IMR-90 (cell line): ENCODE data around the gene CEMIP2. TPM values are rescaled to one million over a fixed set of nuclear protein-coding genes. Genes with fewer than 3 reads are reported as not detected.

Source experiments
- ATAC-seq: fragments of 200-7000 bp; cut with Tn5 transposase; 2 replicates; pipeline ENCODE4 v1.9.1; 2020; ENCODE audit warnings: low read depth, mild to moderate bottlenecking, moderate library complexity
- BruUV-seq: library from RNA; stranded (reverse); fragments of 400-500 nt; replicated peaks from 2 replicates; lab custom pipeline; 2021; lab: Mats Ljungman, UMichigan
- CTCF ChIA-PET: fragments of 300-600 bp; formaldehyde crosslinking; extraction: SDS; loops from one replicate; lab custom pipeline; 2021; ENCODE audit warnings: antibody characterized with exemption; lab: Yijun Ruan, JAX
- POLR2A ChIA-PET: fragments of 300-600 bp; sonication (Branson Sonifier 250); formaldehyde crosslinking; loops from one replicate; lab custom pipeline; 2022; ENCODE audit warnings: antibody characterized with exemption; ENCODE audit not compliant: unreplicated experiment; lab: Charles Lee
- DNase-seq: peaks from one replicate; pipeline ENCODE4 v3.0.0; 2013
- H2AFZ ChIP-seq: replicated peaks from 2 replicates; pipeline ENCODE3; 2013; ENCODE audit warnings: low read length, mild to moderate bottlenecking; ENCODE audit not compliant: poor library complexity
- H2AK5ac ChIP-seq: 2 replicates; pipeline ENCODE4 v1.6.1; 2013; ENCODE audit warnings: low read depth, low read length, inconsistent platforms
- H2AK9ac ChIP-seq: replicated peaks from 2 replicates; pipeline ENCODE3; 2013; ENCODE audit warnings: mild to moderate bottlenecking, low read depth, low read length, moderate library complexity; ENCODE audit not compliant: poor library complexity
- H2BK120ac ChIP-seq: 2 replicates; pipeline ENCODE4 v1.6.1; 2013; ENCODE audit warnings: low read depth, low read length, inconsistent platforms
- H2BK15ac ChIP-seq: 3 replicates; pipeline ENCODE4 v1.6.1; 2013; ENCODE audit warnings: low read depth, low read length, inconsistent platforms
- H2BK20ac ChIP-seq: 2 replicates; pipeline ENCODE4 v1.6.1; 2013; ENCODE audit warnings: low read depth, mild to moderate bottlenecking, inconsistent platforms, low read length, moderate library complexity
- H2BK5ac ChIP-seq: 2 replicates; pipeline ENCODE4 v1.6.1; 2013; ENCODE audit warnings: mild to moderate bottlenecking, low read depth, low read length, inconsistent platforms; ENCODE audit not compliant: poor library complexity, severe bottlenecking
- H3K14ac ChIP-seq: replicated peaks from 2 replicates; pipeline ENCODE4 v1.6.1; 2013; ENCODE audit warnings: low read depth, low read length, inconsistent platforms
- H3K18ac ChIP-seq: 2 replicates; pipeline ENCODE4 v1.6.1; 2013; ENCODE audit warnings: low read depth, low read length, control low read depth
- H3K23ac ChIP-seq: 2 replicates; pipeline ENCODE4 v1.6.1; 2013; ENCODE audit warnings: low read depth, low read length, inconsistent platforms
- H3K27ac ChIP-seq: 2 replicates; pipeline ENCODE4 v1.5.1; 2013; ENCODE audit warnings: mild to moderate bottlenecking, control low read depth, low read length; ENCODE audit not compliant: insufficient read depth
- H3K27me3 ChIP-seq: 2 replicates; pipeline ENCODE4 v1.6.1; 2013; ENCODE audit warnings: low read length; ENCODE audit not compliant: control insufficient read depth, insufficient read depth
- H3K36me3 ChIP-seq: 2 replicates; pipeline ENCODE4 v1.6.1; 2013; ENCODE audit warnings: low read length, mixed read lengths; ENCODE audit not compliant: control insufficient read depth, insufficient read depth
- H3K4ac ChIP-seq: 2 replicates; pipeline ENCODE4 v1.6.1; 2013; ENCODE audit warnings: low read depth, low read length, inconsistent platforms
- H3K4me1 ChIP-seq: 2 replicates; pipeline ENCODE4 v1.6.1; 2013; ENCODE audit warnings: low read length, mixed read lengths; ENCODE audit not compliant: control insufficient read depth, insufficient read depth
- H3K4me2 ChIP-seq: 2 replicates; pipeline ENCODE4 v1.6.1; 2013; ENCODE audit warnings: low read depth, mild to moderate bottlenecking, control low read depth, low read length, moderate library complexity
- H3K4me3 ChIP-seq: 2 replicates; pipeline ENCODE4 v1.5.1; 2013; ENCODE audit warnings: low read depth, mild to moderate bottlenecking, control low read depth, low read length, moderate library complexity; ENCODE audit not compliant: insufficient read depth
- H3K56ac ChIP-seq: 2 replicates; pipeline ENCODE4 v1.6.1; 2013; ENCODE audit warnings: low read length, inconsistent platforms; ENCODE audit not compliant: insufficient read depth; ENCODE audit errors: extremely low read depth
- H3K79me1 ChIP-seq, 2 experiments: 2 replicates each; pipeline ENCODE4 v1.6.1; 2013; ENCODE audit warnings: low read length in 2 of 2, inconsistent platforms in 1 of 2, low read depth in 1 of 2
- H3K9ac ChIP-seq: 2 replicates; pipeline ENCODE4 v1.6.1; 2013; ENCODE audit warnings: low read depth, low read length, control low read depth
- H3K9me1 ChIP-seq: 2 replicates; pipeline ENCODE4 v1.6.1; 2013; ENCODE audit warnings: low read length, inconsistent platforms; ENCODE audit not compliant: insufficient read depth
- H3K9me3 ChIP-seq: 2 replicates; pipeline ENCODE4 v1.6.1; 2013; ENCODE audit warnings: low read length; ENCODE audit not compliant: control insufficient read depth, insufficient read depth
- H4K20me1 ChIP-seq: 2 replicates; pipeline ENCODE4 v1.6.1; 2013; ENCODE audit warnings: low read length, inconsistent platforms; ENCODE audit not compliant: insufficient read depth
- H4K5ac ChIP-seq: 2 replicates; pipeline ENCODE4 v1.6.1; 2013; ENCODE audit warnings: mild to moderate bottlenecking, low read depth, low read length, control low read depth
- H4K8ac ChIP-seq, 2 experiments: 2 replicates each; pipeline ENCODE4 v1.6.1; 2013; ENCODE audit warnings: low read depth in 2 of 2, low read length in 2 of 2, control low read depth in 1 of 2, inconsistent platforms in 1 of 2
- H4K91ac ChIP-seq: 2 replicates; pipeline ENCODE4 v1.6.1; 2013; ENCODE audit warnings: low read depth, low read length, inconsistent platforms; ENCODE audit not compliant: insufficient read depth
- CHD1 ChIP-seq: IDR thresholded peaks from 2 replicates; pipeline ENCODE4 v1.6.1; 2012; ENCODE audit warnings: low read depth, low read length, improper control_type of control experiment
- MAFK ChIP-seq: IDR thresholded peaks from 2 replicates; pipeline ENCODE4 v1.6.1; 2012; ENCODE audit warnings: low read depth, low read length, improper control_type of control experiment
- MAZ ChIP-seq: IDR thresholded peaks from 2 replicates; pipeline ENCODE4 v1.6.1; 2012; ENCODE audit warnings: low read depth, mild to moderate bottlenecking, low read length, improper control_type of control experiment, moderate library complexity, borderline replicate concordance
- MXI1 ChIP-seq: IDR thresholded peaks from 2 replicates; pipeline ENCODE4 v1.6.1; 2012; ENCODE audit warnings: low read depth, mild to moderate bottlenecking, low read length, moderate library complexity, borderline replicate concordance
- NFE2L2 ChIP-seq: fragments of 150-350 bp; IDR thresholded peaks from 2 replicates; pipeline ENCODE4 v1.6.1; 2016; ENCODE audit warnings: low read depth, mild to moderate bottlenecking, low read length
- POLR2A ChIP-seq: IDR thresholded peaks from 2 replicates; pipeline ENCODE4 v1.6.1; 2012; ENCODE audit warnings: mild to moderate bottlenecking, low read depth, low read length
- RCOR1 ChIP-seq: IDR thresholded peaks from 2 replicates; pipeline ENCODE4 v1.6.1; 2012; ENCODE audit warnings: mild to moderate bottlenecking, low read length, improper control_type of control experiment; ENCODE audit not compliant: insufficient replicate concordance
- SMC3 ChIP-seq: fragments of 150-350 bp; IDR thresholded peaks from 2 replicates; pipeline ENCODE4 v1.6.1; 2016; ENCODE audit warnings: low read depth, mild to moderate bottlenecking, antibody characterized with exemption, low read length, moderate library complexity
- USF2 ChIP-seq: fragments of 150-350 bp; IDR thresholded peaks from 2 replicates; pipeline ENCODE4 v1.6.1; 2017; ENCODE audit warnings: mild to moderate bottlenecking, antibody characterized with exemption, low read length, low read depth
- WGBS, 2 experiments: methylation state at CpG; one replicate each; pipeline versions ENCODE4 v1.1.5 to v1.1.7; 2013; ENCODE audit warnings: missing lambda C conversion rate in 2 of 2; ENCODE audit not compliant: insufficient read length in 1 of 2; ENCODE audit errors: extremely low coverage in 2 of 2; 5-methylcytosine and 5-hydroxymethylcytosine counted together
- dilution Hi-C: fragments of 300-500 bp; cut with HindIII; formaldehyde crosslinking; loops from one replicate; pipeline ENCODE4 v1.14.3; 2018; ENCODE audit warnings: low sequenced_read_pairs; ENCODE audit not compliant: unreplicated experiment
- in situ Hi-C: fragments of 300-500 bp; cut with MboI; formaldehyde crosslinking; loops from 3 replicates; pipeline ENCODE4 v1.14.3; 2019; ENCODE audit warnings: low sequenced_read_pairs, inconsistent platforms, mixed read lengths
- intact Hi-C: fragments of 100-400 bp; cut with micrococcal nuclease; formaldehyde crosslinking; loops from 2 replicates; pipeline ENCODE4 v1.10.0; 2022
- polyA plus RNA-seq, 3 experiments: library from polyadenylated mRNA; depleted of rRNA; stranded (reverse); fragments of >200 nt; gene quantifications; 2 replicates each; pipeline ENCODE4 v1.2.3, GENCODE V29; 2012; ENCODE audit warnings: low replicate concordance in 1 of 3
- total RNA-seq: library from RNA; depleted of rRNA; stranded (reverse); fragments of >200 nt; gene quantifications from 2 replicates; pipeline ENCODE4 v1.2.3, GENCODE V29; 2012

The CEMIP2 gene
- total and polyA plus RNA-seq, 2 of the 4 experiments (the other 2 are of a cell fraction): 65.2 to 67.4 TPM

- H4K5ac ChIP-seq: no peak overlapping the region
- no TSS peak for BruUV-seq
- intact Hi-C loops: no loop called here
- H3K79me1 ChIP-seq: no peaks in the 10 kb centered on the region
- H3K27ac ChIP-seq: no peak overlapping the region
- CTCF ChIA-PET: no interaction called here
- TF ChIP-seq NFE2L2: no peak
- no peak for TF ChIP-seq RCOR1
- no peak for TF ChIP-seq CHD1
- TF ChIP-seq MXI1: no peak
- TF ChIP-seq SMC3: no peak
- TF ChIP-seq MAZ: no peak
- TF ChIP-seq POLR2A: no peak
- TF ChIP-seq MAFK: no peak
- no peak for TF ChIP-seq USF2
- 60% methylated on average over 1 of the region's 3 CpGs; no CpG with 5 or more reads in 1 of the 2 experiments for WGBS, 2 experiments
- POLR2A ChIA-PET: no interaction called here
- no peak overlapping the region for H3K4ac ChIP-seq
- in situ Hi-C loops: no loop called here
- H3K36me3 ChIP-seq: no peaks in the 10 kb centered on the region
- H3K9me3 ChIP-seq: no peaks in the 10 kb centered on the region
- H3K23ac ChIP-seq: no peak overlapping the region
- dilution Hi-C loops: no loop called here
- H2BK120ac ChIP-seq: no peak overlapping the region
- H2BK5ac ChIP-seq: no peak overlapping the region
- no peak overlapping the region for H3K14ac ChIP-seq
- H3K9me1 ChIP-seq: no peaks in the 10 kb centered on the region
- no peak overlapping the region for H2AK9ac ChIP-seq
- no peak overlapping the region for H2BK20ac ChIP-seq
- H3K4me1 ChIP-seq: no peaks in the 10 kb centered on the region
- no peak overlapping the region for H3K18ac ChIP-seq
- no peak overlapping the region for H3K56ac ChIP-seq
- no peak for ATAC-seq
- H4K91ac ChIP-seq: no peak overlapping the region
- H2AK5ac ChIP-seq: no peak overlapping the region
- no peak for DNase-seq
- H4K8ac ChIP-seq: no peak overlapping the region
- H3K4me2 ChIP-seq: no peak overlapping the region
- H3K4me3 ChIP-seq: no peak overlapping the region
- H2AFZ ChIP-seq: no peak overlapping the region
- H4K20me1 ChIP-seq: no peaks in the 10 kb centered on the region
- no peaks in the 10 kb centered on the region for H3K27me3 ChIP-seq
- no peak overlapping the region for H2BK15ac ChIP-seq
- H3K9ac ChIP-seq: no peak overlapping the region
These were observed 98.9 kb downstream of the CEMIP2 start for GRCh38 chr9:71669284-71669995.
